ENCODE measurements around the gene DOCK10. TPM values are rescaled to one million over a fixed set of nuclear protein-coding genes. Genes with fewer than 3 reads are reported as not detected.

Gene DOCK10
- total RNA-seq, 1 donor from 2014 or later: 15.2 TPM

GRCh38 chr2:224722250-224722649, 320.0 kb downstream of the DOCK10 start:
- H3K27ac Mint-ChIP-seq (ENCODE audit: unreplicated experiment): no peak overlapping the region
- no peak for DNase-seq (ENCODE audit: extremely low spot score, unreplicated experiment)
- H3K4me1 Mint-ChIP-seq (ENCODE audit: unreplicated experiment): no peaks in the 10 kb centered on the region
- TF ChIP-seq, protein P1, sequence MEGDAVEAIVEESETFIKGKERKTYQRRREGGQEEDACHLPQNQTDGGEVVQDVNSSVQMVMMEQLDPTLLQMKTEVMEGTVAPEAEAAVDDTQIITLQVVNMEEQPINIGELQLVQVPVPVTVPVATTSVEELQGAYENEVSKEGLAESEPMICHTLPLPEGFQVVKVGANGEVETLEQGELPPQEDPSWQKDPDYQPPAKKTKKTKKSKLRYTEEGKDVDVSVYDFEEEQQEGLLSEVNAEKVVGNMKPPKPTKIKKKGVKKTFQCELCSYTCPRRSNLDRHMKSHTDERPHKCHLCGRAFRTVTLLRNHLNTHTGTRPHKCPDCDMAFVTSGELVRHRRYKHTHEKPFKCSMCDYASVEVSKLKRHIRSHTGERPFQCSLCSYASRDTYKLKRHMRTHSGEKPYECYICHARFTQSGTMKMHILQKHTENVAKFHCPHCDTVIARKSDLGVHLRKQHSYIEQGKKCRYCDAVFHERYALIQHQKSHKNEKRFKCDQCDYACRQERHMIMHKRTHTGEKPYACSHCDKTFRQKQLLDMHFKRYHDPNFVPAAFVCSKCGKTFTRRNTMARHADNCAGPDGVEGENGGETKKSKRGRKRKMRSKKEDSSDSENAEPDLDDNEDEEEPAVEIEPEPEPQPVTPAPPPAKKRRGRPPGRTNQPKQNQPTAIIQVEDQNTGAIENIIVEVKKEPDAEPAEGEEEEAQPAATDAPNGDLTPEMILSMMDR (IDR thresholded peaks at IDR 0.05): no peak
- H3K27me3 Mint-ChIP-seq (ENCODE audit: unreplicated experiment): peaks cover 6% of the 10 kb centered on the region
- H3K9me3 Mint-ChIP-seq (ENCODE audit: unreplicated experiment): peaks cover 6% of the 10 kb centered on the region
- H3K4me3 Mint-ChIP-seq (ENCODE audit: unreplicated experiment): no peak overlapping the region
- no peaks in the 10 kb centered on the region for H3K36me3 Mint-ChIP-seq (ENCODE audit: unreplicated experiment)

- Mint-ChIP-seq H3K9me3 (ENCODE audit: unreplicated experiment) (peaks cover 6% of the 10 kb centered on the region), H3K4me3 (ENCODE audit: unreplicated experiment) (no peak overlapping the region), H3K27me3 (ENCODE audit: unreplicated experiment) (no peaks in the 10 kb centered on the region), H3K27ac (ENCODE audit: unreplicated experiment) (no peak overlapping the region), H3K36me3 (ENCODE audit: unreplicated experiment) (no peaks in the 10 kb centered on the region), H3K4me1 (ENCODE audit: unreplicated experiment) (no peaks in the 10 kb centered on the region)
- TF ChIP-seq, protein P1 (IDR thresholded peaks at IDR 0.05): no peak
- DNase-seq (ENCODE audit: extremely low spot score, unreplicated experiment): no peak
Measured at GRCh38 chr2:224716921-224717320, 325.3 kb downstream of the DOCK10 start.

DNA sequence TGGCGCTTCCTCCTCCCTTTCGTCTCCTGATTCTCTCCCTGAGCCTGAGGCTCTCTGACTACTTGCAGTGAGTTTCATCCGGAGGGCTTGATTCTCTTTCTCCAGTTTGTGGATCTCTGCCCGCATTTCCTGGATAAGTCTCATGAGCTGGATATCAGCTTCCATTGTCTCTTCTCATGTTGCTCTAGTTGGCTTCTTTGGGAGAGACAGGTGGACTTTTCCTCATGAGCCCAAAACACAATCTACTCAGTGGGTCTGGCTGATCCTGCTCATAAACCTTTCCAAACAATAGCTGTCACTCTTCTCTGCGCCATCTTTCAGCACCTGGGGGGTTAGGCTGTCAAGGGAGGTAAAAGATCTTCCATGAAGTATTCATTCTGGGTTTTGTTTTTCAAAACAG, 326.1 kb downstream of the DOCK10 start, which contains the start of gene CCDC195:
TSS of gene CCDC195 (minus strand) at position 165 of the 400 bp plus-strand sequence. CDS start at position 165, 0 bp downstream.
- TF ChIP-seq, protein P1 (IDR thresholded peaks at IDR 0.05): no peak
- Mint-ChIP-seq H3K36me3 (ENCODE audit: unreplicated experiment) (no peaks in the 10 kb centered on the region), H3K27ac (ENCODE audit: unreplicated experiment) (no peak within 1 kb of the TSS), H3K9me3 (ENCODE audit: unreplicated experiment) (peaks cover 6% of the 10 kb centered on the region), H3K4me1 (ENCODE audit: unreplicated experiment) (no peaks in the 10 kb centered on the region), H3K4me3 (ENCODE audit: unreplicated experiment) (no peak within 1 kb of the TSS), H3K27me3 (ENCODE audit: unreplicated experiment) (peaks cover 3% of the 10 kb centered on the region)
- DNase-seq (ENCODE audit: extremely low spot score, unreplicated experiment): no peak

Small RNA genes within 50 kb of the gene (microRNA-seq; reads per million reads assigned to microRNA genes)
- not detected for gene MIR4439 (ENCODE audit: unreplicated experiment)

Measured in osteocyte (in vitro differentiated cells).